SU-DHL-6 (cell line): Measurements from ENCODE around the gene SLC13A4.

ENCODE experiments used
- H2AFZ ChIP-seq: fragments of 200-600 bp; sonication (generic); 2 replicates; pipeline ENCODE4 v1.6.1; 2014; ENCODE audit warnings: low read depth, mild to moderate bottlenecking, moderate library complexity, mixed read lengths, antibody characterized with exemption, low read length; ENCODE audit not compliant: severe bottlenecking
- H3F3A ChIP-seq: fragments of 200-600 bp; shearing (Covaris generic); 2 replicates; pipeline ENCODE4 v1.6.0; 2016; ENCODE audit warnings: antibody characterized with exemption, mild to moderate bottlenecking; ENCODE audit not compliant: insufficient read depth
- H3K27ac ChIP-seq: fragments of 200-600 bp; sonication (generic); 2 replicates; pipeline ENCODE4 v1.5.1; 2016; ENCODE audit warnings: low read depth, mild to moderate bottlenecking, low read length, moderate library complexity, mixed read lengths
- H3K27me3 ChIP-seq: fragments of 200-600 bp; sonication (generic), shearing (Covaris generic); 2 replicates; pipeline ENCODE4 v1.6.0; 2014; ENCODE audit warnings: mild to moderate bottlenecking, low read length
- H3K36me3 ChIP-seq: fragments of 200-600 bp; sonication (generic); 2 replicates; pipeline ENCODE4 v1.6.1; 2014; ENCODE audit warnings: mild to moderate bottlenecking, low read length, mixed read lengths
- H3K4me2 ChIP-seq: fragments of 300-600, 200-600 bp; shearing (Covaris generic), sonication (generic); 2 replicates; pipeline ENCODE4 v1.6.0; 2014; ENCODE audit warnings: low read length, low read depth, mild to moderate bottlenecking; ENCODE audit not compliant: poor library complexity, severe bottlenecking
- H3K4me3 ChIP-seq: fragments of 200-600 bp; sonication (generic); 2 replicates; pipeline ENCODE4 v1.5.1; 2014; ENCODE audit warnings: antibody characterized with exemption, low read length, mild to moderate bottlenecking, mixed read lengths; ENCODE audit not compliant: insufficient read depth, poor library complexity, severe bottlenecking
- H3K79me2 ChIP-seq: fragments of 200-600 bp; sonication (generic); 2 replicates; pipeline ENCODE4 v1.6.1; 2014; ENCODE audit warnings: mild to moderate bottlenecking, low read length, moderate library complexity; ENCODE audit not compliant: insufficient read depth
- H3K9ac ChIP-seq: fragments of 200-600 bp; sonication (generic); 2 replicates; pipeline ENCODE4 v1.7.0; 2014; ENCODE audit warnings: mild to moderate bottlenecking, low read length
- H3K9me2 ChIP-seq: fragments of 200-600 bp; sonication (generic); replicated peaks from 2 replicates; pipeline ENCODE4 v1.6.1; 2014; ENCODE audit warnings: low read length; ENCODE audit not compliant: insufficient read depth
- H3K9me3 ChIP-seq: fragments of 200-600 bp; sonication (generic); 2 replicates; pipeline ENCODE4 v1.6.1; 2014; ENCODE audit warnings: low read length, mixed read lengths; ENCODE audit not compliant: insufficient read depth
- H4K20me1 ChIP-seq: fragments of 200-600 bp; sonication (generic); 2 replicates; pipeline ENCODE4 v1.6.1; 2014; ENCODE audit warnings: low read depth, mild to moderate bottlenecking, antibody characterized with exemption, low read length, moderate library complexity, mixed read lengths
- EZH2phosphoT487 ChIP-seq: fragments of 200-600 bp; sonication (generic), shearing (Covaris generic); conservative IDR thresholded peaks from 2 replicates; pipeline ENCODE4 v1.6.1; 2018; ENCODE audit warnings: mild to moderate bottlenecking, antibody characterized with exemption, low read length, moderate library complexity, mixed read lengths
- TF ChIP-seq, protein P1 (sequence below): fragments of 200-600 bp; sonication (generic); IDR thresholded peaks from one replicate; pipeline ENCODE4 v1.5.1; 2017; ENCODE audit warnings: antibody characterized with exemption, mild to moderate bottlenecking, low read length, moderate library complexity; ENCODE audit not compliant: insufficient read depth, poor library complexity, severe bottlenecking

SLC13A4 gene

GRCh38 chr7:135718794-135719437, 9.1 kb downstream of the SLC13A4 start:
- no peak overlapping the region for H2AFZ ChIP-seq
- H3K9ac ChIP-seq: no peak overlapping the region
- no peaks in the 10 kb centered on the region for H4K20me1 ChIP-seq
- H3F3A ChIP-seq: no peaks in the 10 kb centered on the region
- no peaks in the 10 kb centered on the region for H3K9me2 ChIP-seq
- 0 out of 2 replicates have a peak, but pooled peaks cover 2% of the 10 kb centered on the region for H3K27me3 ChIP-seq
- H3K4me2 ChIP-seq: no peak overlapping the region
- H3K79me2 ChIP-seq: no peaks in the 10 kb centered on the region
- H3K9me3 ChIP-seq: no peaks in the 10 kb centered on the region
- no peak for TF ChIP-seq EZH2phosphoT487
- TF ChIP-seq, protein P1, sequence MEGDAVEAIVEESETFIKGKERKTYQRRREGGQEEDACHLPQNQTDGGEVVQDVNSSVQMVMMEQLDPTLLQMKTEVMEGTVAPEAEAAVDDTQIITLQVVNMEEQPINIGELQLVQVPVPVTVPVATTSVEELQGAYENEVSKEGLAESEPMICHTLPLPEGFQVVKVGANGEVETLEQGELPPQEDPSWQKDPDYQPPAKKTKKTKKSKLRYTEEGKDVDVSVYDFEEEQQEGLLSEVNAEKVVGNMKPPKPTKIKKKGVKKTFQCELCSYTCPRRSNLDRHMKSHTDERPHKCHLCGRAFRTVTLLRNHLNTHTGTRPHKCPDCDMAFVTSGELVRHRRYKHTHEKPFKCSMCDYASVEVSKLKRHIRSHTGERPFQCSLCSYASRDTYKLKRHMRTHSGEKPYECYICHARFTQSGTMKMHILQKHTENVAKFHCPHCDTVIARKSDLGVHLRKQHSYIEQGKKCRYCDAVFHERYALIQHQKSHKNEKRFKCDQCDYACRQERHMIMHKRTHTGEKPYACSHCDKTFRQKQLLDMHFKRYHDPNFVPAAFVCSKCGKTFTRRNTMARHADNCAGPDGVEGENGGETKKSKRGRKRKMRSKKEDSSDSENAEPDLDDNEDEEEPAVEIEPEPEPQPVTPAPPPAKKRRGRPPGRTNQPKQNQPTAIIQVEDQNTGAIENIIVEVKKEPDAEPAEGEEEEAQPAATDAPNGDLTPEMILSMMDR: no peak
- H3K27ac ChIP-seq: no peak overlapping the region
- no peaks in the 10 kb centered on the region for H3K36me3 ChIP-seq
- H3K4me3 ChIP-seq: no peak overlapping the region

DNA sequence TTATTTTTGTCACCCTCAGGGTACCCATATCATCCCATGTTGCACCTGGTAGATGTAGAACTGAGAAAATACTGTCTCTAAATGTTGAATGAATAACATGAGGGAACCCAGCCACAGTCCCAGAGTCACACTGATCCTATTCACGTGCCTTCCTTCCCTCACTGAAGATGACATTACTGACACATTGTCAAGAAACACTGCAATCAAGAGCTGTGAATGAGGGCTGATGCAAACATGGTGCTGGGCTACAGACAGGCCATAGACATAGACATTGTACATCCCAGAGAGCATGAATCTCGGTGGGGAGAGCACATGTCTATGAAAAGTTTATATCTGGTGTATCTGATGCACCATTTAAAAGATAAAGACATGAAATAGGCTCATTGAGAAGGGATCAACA, 9.8 kb downstream of the SLC13A4 start:
- 0 out of 2 replicates have a peak, but pooled peaks cover 2% of the 10 kb centered on the region for H3K27me3 ChIP-seq
- H3K79me2 ChIP-seq: no peaks in the 10 kb centered on the region
- H2AFZ ChIP-seq: no peak overlapping the region
- no peaks in the 10 kb centered on the region for H3K9me2 ChIP-seq
- no peaks in the 10 kb centered on the region for H3K9me3 ChIP-seq
- H3F3A ChIP-seq: no peaks in the 10 kb centered on the region
- no peaks in the 10 kb centered on the region for H3K36me3 ChIP-seq
- TF ChIP-seq, protein P1: no peak
- no peak for TF ChIP-seq EZH2phosphoT487
- no peak overlapping the region for H3K9ac ChIP-seq
- no peaks in the 10 kb centered on the region for H4K20me1 ChIP-seq
- no peak overlapping the region for H3K4me3 ChIP-seq
- H3K4me2 ChIP-seq: no peak overlapping the region
- no peak overlapping the region for H3K27ac ChIP-seq

DNA sequence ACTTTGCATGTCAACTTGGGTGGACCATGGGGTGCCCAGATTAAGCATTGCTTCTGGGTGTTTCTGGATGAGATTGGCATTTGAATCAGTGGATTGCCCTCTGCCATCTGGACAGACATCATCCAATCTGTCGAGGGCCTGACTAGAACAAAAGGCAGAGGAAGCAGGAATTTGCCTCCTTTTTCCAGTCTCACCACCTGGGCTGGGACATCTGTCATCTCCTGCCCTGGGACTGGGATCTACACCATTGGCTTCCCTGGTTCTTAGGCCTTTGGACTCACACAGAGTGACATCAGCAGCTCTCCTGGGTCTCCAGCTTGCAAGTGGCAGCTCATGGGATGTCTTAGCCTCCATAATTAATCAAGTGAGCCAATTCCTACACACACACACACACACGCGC, 10.3 kb downstream of the SLC13A4 start:
- Histone ChIP-seq H3K9ac (no peak overlapping the region), H3K4me2 (no peak overlapping the region), H3F3A (no peaks in the 10 kb centered on the region)

More for the DNA sequence above, 10.3 kb downstream of the SLC13A4 start:
- no peaks in the 10 kb centered on the region for H3K9me2 ChIP-seq
- H3K9me3 ChIP-seq: no peaks in the 10 kb centered on the region
- H2AFZ ChIP-seq: no peak overlapping the region
- 0 out of 2 replicates have a peak, but pooled peaks cover 2% of the 10 kb centered on the region for H3K27me3 ChIP-seq
- TF ChIP-seq, protein P1: no peak
- TF ChIP-seq EZH2phosphoT487: no peak
- no peak overlapping the region for H3K27ac ChIP-seq
- H3K4me3 ChIP-seq: no peak overlapping the region
- no peaks in the 10 kb centered on the region for H3K79me2 ChIP-seq
- H4K20me1 ChIP-seq: no peaks in the 10 kb centered on the region
- H3K36me3 ChIP-seq: no peaks in the 10 kb centered on the region
